Suprapubic skin (tissue), 4 donors: ENCODE measurements around the gene CYP4F11. TPM values are rescaled to one million over a fixed set of nuclear protein-coding genes. Genes with fewer than 3 reads are reported as not detected.
"Not testable (repeated sequence)": the region's sequence is repeated elsewhere in the genome, so short reads cannot be mapped to it uniquely, and the experiment has no call there.

Experiments used
- DNase-seq, 2 donors: peaks; one replicate each; pipeline ENCODE4 v3.0.0-alpha.2; 2019; ENCODE audit warnings: low spot score in 2 of 2
- H3K27ac ChIP-seq: fragments of 200-600 bp; sonication (generic); one replicate; pipeline ENCODE4 v1.5.1; 2019
- H3K27me3 ChIP-seq: fragments of 200-600 bp; sonication (generic); one replicate; pipeline ENCODE4 v1.5.1; 2019
- H3K36me3 ChIP-seq: fragments of 200-600 bp; sonication (generic); one replicate; pipeline ENCODE4 v1.5.1; 2019
- H3K4me1 ChIP-seq: fragments of 200-600 bp; sonication (generic); one replicate; pipeline ENCODE4 v1.5.1; 2019
- H3K4me3 ChIP-seq: fragments of 200-600 bp; sonication (generic); one replicate; pipeline ENCODE4 v1.5.1; 2019; ENCODE audit warnings: mild to moderate bottlenecking
- H3K9me3 ChIP-seq: fragments of 200-600 bp; sonication (generic); one replicate; pipeline ENCODE4 v1.5.1; 2019
- CTCF ChIP-seq, 2 donors: fragments of 200-600 bp in 1 of 2; fragments of 450-650 bp in 1 of 2; sonication (generic) in 1 of 2; IDR thresholded peaks; one replicate each; pipeline ENCODE4 v1.5.1; 2016 to 2019; ENCODE audit warnings: antibody characterized with exemption in 2 of 2, mild to moderate bottlenecking in 1 of 2, moderate library complexity in 1 of 2
- EP300 ChIP-seq: sonication (generic); formaldehyde crosslinking; IDR thresholded peaks from one replicate; pipeline ENCODE4 v1.6.1; 2017; ENCODE audit warnings: antibody characterized with exemption
- POLR2A ChIP-seq, 2 donors: fragments of 450-650 bp; IDR thresholded peaks; one replicate each; pipeline ENCODE4 v1.6.1; 2017; ENCODE audit warnings: antibody characterized with exemption in 2 of 2, mild to moderate bottlenecking in 2 of 2, moderate library complexity in 2 of 2
- POLR2AphosphoS5 ChIP-seq, 3 donors: sonication (generic); formaldehyde crosslinking; IDR thresholded peaks; one replicate each; pipeline ENCODE4 v1.6.1; 2017; ENCODE audit warnings: antibody characterized with exemption in 3 of 3
- WGBS: methylation state at CpG from one replicate; pipeline ENCODE4 v1.1.5; 2018; 5-methylcytosine and 5-hydroxymethylcytosine counted together
- total RNA-seq, 4 donors: library from RNA; depleted of rRNA; stranded (reverse); fragments of >200 nt; gene quantifications; one replicate each; pipeline ENCODE4 v1.1.0, GENCODE V29; 2016

Gene CYP4F11
- total RNA-seq, 4 donors from 2014 or later: 0.19 to 1.3 (median 0.72) TPM

GRCh38 chr19:15891434-15891833 is 42.9 kb downstream of the CYP4F11 start:
- Histone ChIP-seq H3K4me1 (no peaks in the 10 kb centered on the region), H3K27me3 (peaks cover 10% of the 10 kb centered on the region), H3K36me3 (no peaks in the 10 kb centered on the region), H3K27ac (no peak overlapping the region), H3K9me3 (no peaks in the 10 kb centered on the region), H3K4me3 (no peak overlapping the region)
- no peak for TF ChIP-seq POLR2A (IDR thresholded peaks at IDR 0.05)
- no peak for TF ChIP-seq CTCF (IDR thresholded peaks at IDR 0.05)
- TF ChIP-seq EP300: no peak
- TF ChIP-seq POLR2AphosphoS5 (IDR thresholded peaks at IDR 0.05): no peak
- 77% methylated on average over 6 of the region's 6 CpGs for WGBS
- no peak for DNase-seq

GRCh38 chr19:15889339-15889738 is 45.0 kb downstream of the CYP4F11 start:
- not testable (repeated sequence) for H3K9me3 ChIP-seq, H3K4me1 ChIP-seq, DNase-seq, H3K4me3 ChIP-seq, H3K27ac ChIP-seq, H3K36me3 ChIP-seq
- peaks cover 27% of the 10 kb centered on the region for H3K27me3 ChIP-seq
- 95% methylated on average over 9 of the region's 9 CpGs for WGBS

- Histone ChIP-seq H3K27me3 (peaks cover 23% of the 10 kb centered on the region), H3K36me3 (no peaks in the 10 kb centered on the region), H3K9me3 (no peaks in the 10 kb centered on the region), H3K4me3 (no peak overlapping the region), H3K27ac (no peak overlapping the region), H3K4me1 (no peaks in the 10 kb centered on the region)
- WGBS: 83% methylated on average over 4 of the region's 7 CpGs
- no peak for DNase-seq
- no peak for TF ChIP-seq EP300
- TF ChIP-seq POLR2AphosphoS5 (IDR thresholded peaks at IDR 0.05): no peak
- TF ChIP-seq CTCF (IDR thresholded peaks at IDR 0.05): no peak
- TF ChIP-seq POLR2A (IDR thresholded peaks at IDR 0.05): no peak
Observed at GRCh38 chr19:15885919-15886318, 48.4 kb downstream of the CYP4F11 start.

- Histone ChIP-seq H3K4me1 (no peaks in the 10 kb centered on the region), H3K27me3 (peaks cover 23% of the 10 kb centered on the region), H3K36me3 (no peaks in the 10 kb centered on the region), H3K4me3 (no peak overlapping the region), H3K9me3 (no peaks in the 10 kb centered on the region), H3K27ac (no peak overlapping the region)
- DNase-seq: no peak
- 75% methylated on average over 3 of the region's 3 CpGs for WGBS
- no peak for TF ChIP-seq EP300
- no peak for TF ChIP-seq POLR2A (IDR thresholded peaks at IDR 0.05)
- no peak for TF ChIP-seq POLR2AphosphoS5 (IDR thresholded peaks at IDR 0.05)
- no peak for TF ChIP-seq CTCF (IDR thresholded peaks at IDR 0.05)
Observed at GRCh38 chr19:15885167-15885566, 49.2 kb downstream of the CYP4F11 start.

- not testable (repeated sequence) for H3K9me3 ChIP-seq, H3K4me1 ChIP-seq, H3K27ac ChIP-seq, H3K36me3 ChIP-seq, DNase-seq, H3K4me3 ChIP-seq
- peaks cover 32% of the 10 kb centered on the region for H3K27me3 ChIP-seq
- 58% methylated on average over 3 of the region's 3 CpGs for WGBS
Observed at GRCh38 chr19:15883329-15883728, 51.0 kb downstream of the CYP4F11 start.

- no peaks in the 10 kb centered on the region for H3K9me3 ChIP-seq
- H3K4me1 ChIP-seq: peaks cover 6% of the 10 kb centered on the region
- H3K4me3 ChIP-seq: no peak overlapping the region
- WGBS: 55% methylated on average over 4 of the region's 4 CpGs
- H3K36me3 ChIP-seq: no peaks in the 10 kb centered on the region
- DNase-seq: no peak
- H3K27me3 ChIP-seq: peaks cover 40% of the 10 kb centered on the region
- TF ChIP-seq CTCF (IDR thresholded peaks at IDR 0.05): no peak
- no peak for TF ChIP-seq POLR2AphosphoS5 (IDR thresholded peaks at IDR 0.05)
- no peak for TF ChIP-seq EP300
- TF ChIP-seq POLR2A (IDR thresholded peaks at IDR 0.05): no peak
- no peak overlapping the region for H3K27ac ChIP-seq
Observed at GRCh38 chr19:15874821-15875474, 59.4 kb downstream of the CYP4F11 start.

GRCh38 chr19:15873771-15874170 is 60.6 kb downstream of the CYP4F11 start:
- 73% methylated on average over 6 of the region's 6 CpGs for WGBS

More at GRCh38 chr19:15873771-15874170, 60.6 kb downstream of the CYP4F11 start:
- H3K27ac ChIP-seq, H3K4me3 ChIP-seq, H3K9me3 ChIP-seq, H3K36me3 ChIP-seq, DNase-seq: not testable (repeated sequence)
- Histone ChIP-seq H3K27me3 (peaks cover 31% of the 10 kb centered on the region), H3K4me1 (peaks cover 18% of the 10 kb centered on the region)
